HepG2 (cell line): ENCODE data around the gene PMM2. TPM values are rescaled to one million over a fixed set of nuclear protein-coding genes. Genes with fewer than 3 reads are reported as not detected.

ENCODE experiments used
- ATAC-seq: fragments of 200-7000 bp; cut with Tn5 transposase; 3 replicates; pipeline ENCODE4 v1.9.1; 2020; ENCODE audit warnings: mild to moderate bottlenecking, moderate library complexity
- BruUV-seq: library from RNA; stranded (reverse); fragments of 400-500 nt; replicated peaks from 2 replicates; lab custom pipeline; 2021; lab: Mats Ljungman, UMichigan
- CTCF ChIA-PET: fragments of 300-600 bp; formaldehyde crosslinking; extraction: SDS; loops from one replicate; lab custom pipeline; 2021; ENCODE audit warnings: low total read pairs, inconsistent platforms, low intra/inter-chr PET ratio; lab: Yijun Ruan, JAX
- POLR2A ChIA-PET: fragments of 350-600 bp; sonication (Branson Sonifier 250); formaldehyde crosslinking; loops from one replicate; lab custom pipeline; 2020; ENCODE audit warnings: antibody characterized with exemption, inconsistent platforms; lab: Yijun Ruan, JAX
- DNase-seq: peaks from one replicate; pipeline ENCODE4 v3.0.0-alpha.2; 2015; ENCODE audit warnings: low spot score
- FAIRE-seq: peaks from 3 replicates; lab custom pipeline; 2011; peaks lifted over from hg19 to GRCh38; lab: Jason Lieb, UNC
- H2AFZ ChIP-seq: one replicate; pipeline ENCODE4 v1.6.1; 2011; ENCODE audit warnings: low read length, inconsistent platforms
- H3K27ac ChIP-seq: fragments of 300-600 bp; 3 replicates; pipeline ENCODE4 v1.8.0; 2011; ENCODE audit warnings: mixed run types, mild to moderate bottlenecking, mixed read lengths, low read length, inconsistent platforms; ENCODE audit not compliant: insufficient read depth; ENCODE audit errors: extremely low read length
- H3K27me3 ChIP-seq, 2 experiments: fragments of 200-600 bp in 1 of 2; 2 replicates in 1 of 2; 3 replicates in 1 of 2; pipeline versions ENCODE4 v1.6.0 to v1.8.0; 2011; ENCODE audit warnings: low read length in 2 of 2, mild to moderate bottlenecking in 2 of 2, moderate library complexity in 2 of 2, inconsistent platforms in 1 of 2; ENCODE audit not compliant: insufficient read depth in 2 of 2, control insufficient read depth in 1 of 2
- H3K36me3 ChIP-seq, 2 experiments: fragments of 200-600 bp in 1 of 2; replicated peaks in 1 of 2; 2 replicates in 1 of 2; 3 replicates in 1 of 2; pipeline versions ENCODE4 v1.5.1 to v1.8.0; 2011; ENCODE audit warnings: low read length in 2 of 2, inconsistent platforms in 1 of 2; ENCODE audit not compliant: insufficient read depth in 2 of 2, control insufficient read depth in 1 of 2
- H3K4me1 ChIP-seq: 2 replicates; pipeline ENCODE4 v1.5.1; 2012; ENCODE audit warnings: low read length, inconsistent platforms; ENCODE audit not compliant: insufficient read depth
- H3K4me2 ChIP-seq: 2 replicates; pipeline ENCODE4 v1.6.0; 2011; ENCODE audit warnings: low read depth, low read length, inconsistent platforms
- H3K4me3 ChIP-seq, 3 experiments: fragments of 200-600 bp in 1 of 3; sonication (generic), shearing (Covaris generic) in 1 of 3; replicated peaks in 1 of 3; 2 replicates each; pipeline ENCODE4 v1.5.1; 2011 to 2016; ENCODE audit warnings: low read length in 3 of 3, inconsistent platforms in 2 of 3, low read depth in 2 of 3, mild to moderate bottlenecking in 2 of 3, control low read depth in 1 of 3, mixed read lengths in 1 of 3; ENCODE audit not compliant: insufficient read depth in 1 of 3
- H3K79me2 ChIP-seq: one replicate; pipeline ENCODE4 v1.6.1; 2011; ENCODE audit warnings: low read length, inconsistent platforms; ENCODE audit not compliant: insufficient read depth
- H3K9ac ChIP-seq: 2 replicates; pipeline ENCODE4 v1.6.0; 2011; ENCODE audit warnings: mild to moderate bottlenecking, low read depth, low read length, inconsistent platforms; ENCODE audit not compliant: insufficient read depth
- H3K9me3 ChIP-seq: 2 replicates; pipeline ENCODE4 v1.5.1; 2012; ENCODE audit warnings: mild to moderate bottlenecking, low read length
- H4K20me1 ChIP-seq: 2 replicates; pipeline ENCODE4 v1.6.0; 2011; ENCODE audit warnings: inconsistent platforms, mild to moderate bottlenecking, low read length, moderate library complexity; ENCODE audit not compliant: insufficient read depth
- GLI4 ChIP-seq: sonication (generic); formaldehyde crosslinking; IDR thresholded peaks from 2 replicates; pipeline ENCODE4 v1.5.1; 2020; ENCODE audit warnings: missing genetic modification reagents, mild to moderate bottlenecking, moderate library complexity, borderline replicate concordance
- GRHL1 ChIP-seq: sonication (generic); formaldehyde crosslinking; conservative IDR thresholded peaks from 2 replicates; pipeline ENCODE4 v1.8.0; 2022; ENCODE audit warnings: missing genetic modification reagents
- NFAT5 ChIP-seq: sonication (generic); formaldehyde crosslinking; IDR thresholded peaks from 2 replicates; pipeline ENCODE4 v1.4.0; 2020; ENCODE audit warnings: missing genetic modification reagents
- PBX3 ChIP-seq: sonication (generic); formaldehyde crosslinking; IDR thresholded peaks from 2 replicates; pipeline ENCODE4 v1.8.1; 2023; ENCODE audit warnings: missing genetic modification reagents, inconsistent platforms, borderline replicate concordance
- RFX5 ChIP-seq: IDR thresholded peaks from 2 replicates; pipeline ENCODE4 v1.6.1; 2011; ENCODE audit warnings: low read depth, low read length, improper control_type of control experiment
- SMYD3 ChIP-seq: sonication (generic); formaldehyde crosslinking; IDR thresholded peaks from 2 replicates; pipeline ENCODE4 v1.8.1; 2023; ENCODE audit warnings: mild to moderate bottlenecking, missing genetic modification reagents
- SRSF4 ChIP-seq: fragments of 200-400 bp; formaldehyde crosslinking; IDR thresholded peaks from one replicate; pipeline ENCODE4 v1.6.1; 2018; ENCODE audit warnings: mild to moderate bottlenecking, low read depth, low read length, moderate library complexity; ENCODE audit not compliant: poor library complexity, severe bottlenecking
- TFDP2 ChIP-seq: sonication (generic); formaldehyde crosslinking; IDR thresholded peaks from 2 replicates; pipeline ENCODE4 v1.4.0; 2020; ENCODE audit warnings: missing genetic modification reagents
- ZMYM3 ChIP-seq: sonication (generic); formaldehyde crosslinking; IDR thresholded peaks from 2 replicates; pipeline ENCODE4 v1.5.1; 2020; ENCODE audit warnings: mild to moderate bottlenecking, missing genetic modification reagents
- ZNF30 ChIP-seq: sonication (generic); formaldehyde crosslinking; IDR thresholded peaks from 2 replicates; pipeline ENCODE4 v1.5.0; 2020; ENCODE audit warnings: mild to moderate bottlenecking, missing genetic modification reagents
- ZNF484 ChIP-seq: sonication (generic); formaldehyde crosslinking; IDR thresholded peaks from 2 replicates; pipeline ENCODE4 v1.5.1; 2020; ENCODE audit warnings: mild to moderate bottlenecking, low read depth, missing genetic modification reagents, borderline replicate concordance
- WGBS: methylation state at CpG from one replicate; pipeline ENCODE4 v1.1.6; 2017; ENCODE audit warnings: low lambda C conversion rate; 5-methylcytosine and 5-hydroxymethylcytosine counted together
- in situ Hi-C: cut with HindIII; loops from 2 replicates; pipeline ENCODE4 v1.10.0; 2017; ENCODE audit warnings: low pct_unique_long_range_greater_than_20kb; ENCODE audit not compliant: extremely low pct_ligation_motif_present
- intact Hi-C: fragments of 100-400 bp; cut with micrococcal nuclease; formaldehyde crosslinking; loops from one replicate; pipeline ENCODE4 v1.10.0; 2022; ENCODE audit not compliant: unreplicated experiment
- polyA plus RNA-seq, 8 experiments: library from polyadenylated mRNA; depleted of rRNA in 3 of 8; stranded (reverse) in 7 of 8; unstranded in 1 of 8; fragments of >200 nt; fragmentation: Illumina TruSeq in 4 of 8; extraction: Trizol in 4 of 8; gene quantifications; 2 replicates each; pipeline versions ENCODE4 v1.2.1 to v1.2.3, GENCODE V29; 2011 to 2016; ENCODE audit warnings: low read depth in 4 of 8, missing spikeins in 1 of 8, mixed read lengths in 1 of 8; ENCODE audit not compliant: insufficient read depth in 1 of 8
- total RNA-seq, 5 experiments: library from RNA; depleted of rRNA; stranded (reverse); fragments of >200 nt; fragmentation: Illumina TruSeq; extraction: Trizol; gene quantifications; 2 replicates each; pipeline ENCODE4 v1.2.3, GENCODE V29; 2016; ENCODE audit warnings: low read depth in 1 of 5

PMM2 gene
- total and polyA plus RNA-seq, 2 of the 13 experiments (the other 11 are each of a cell fraction or from before 2014, with no cell fraction given): 52.2 to 93.7 TPM

GRCh38 chr16:8826278-8826879 lies 28.7 kb downstream of the PMM2 start:
- 95% methylated on average over 3 of the region's 3 CpGs for WGBS
- in situ Hi-C loops (no loop called here), intact Hi-C loops (no loop called here)
- no peak for ATAC-seq
- H3K9me3 ChIP-seq: no peaks in the 10 kb centered on the region
- peaks cover 4% of the 10 kb centered on the region for H3K79me2 ChIP-seq
- TF ChIP-seq ZNF484 (CRISPR knock-in tag) (no peak), PBX3 (CRISPR knock-in tag) (no peak), TFDP2 (CRISPR knock-in tag) (no peak), ZNF30 (CRISPR knock-in tag) (no peak), GRHL1 (CRISPR knock-in tag) (no peak), ZMYM3 (CRISPR knock-in tag) (no peak), GLI4 (no peak), RFX5 (no peak), SMYD3 (CRISPR knock-in tag) (no peak), SRSF4 (no peak), NFAT5 (CRISPR knock-in tag) (no peak)
- no peaks in the 10 kb centered on the region for H3K27me3 ChIP-seq
- no peak overlapping the region for H3K4me3 ChIP-seq
- no peaks in the 10 kb centered on the region for H3K4me1 ChIP-seq
- ChIA-PET CTCF (no interaction called here), POLR2A (no interaction called here)
- FAIRE-seq: no peak
- peaks cover 29 to 78% of the 10 kb centered on the region in 2 experiments for H3K36me3 ChIP-seq
- no peak overlapping the region for H3K27ac ChIP-seq
- peaks cover 5% of the 10 kb centered on the region for H4K20me1 ChIP-seq
- no peak overlapping the region for H2AFZ ChIP-seq
- no TSS peak for BruUV-seq
- H3K4me2 ChIP-seq: no peak overlapping the region
- no peak overlapping the region for H3K9ac ChIP-seq
- no peak for DNase-seq
